GM18517 (cell line): ENCODE measurements around the gene RTN4RL1.
"Not testable (repeated sequence)": the region's sequence is repeated elsewhere in the genome, so short reads cannot be mapped to it uniquely, and the experiment has no call there.

Experiments used
- ATAC-seq: cut with Tn5 transposase; IDR thresholded peaks from one replicate; pipeline ENCODE4 v1.9.1; 2021; ENCODE audit warnings: mild to moderate bottlenecking, moderate library complexity; ENCODE audit not compliant: unreplicated experiment

RTN4RL1 gene

DNA sequence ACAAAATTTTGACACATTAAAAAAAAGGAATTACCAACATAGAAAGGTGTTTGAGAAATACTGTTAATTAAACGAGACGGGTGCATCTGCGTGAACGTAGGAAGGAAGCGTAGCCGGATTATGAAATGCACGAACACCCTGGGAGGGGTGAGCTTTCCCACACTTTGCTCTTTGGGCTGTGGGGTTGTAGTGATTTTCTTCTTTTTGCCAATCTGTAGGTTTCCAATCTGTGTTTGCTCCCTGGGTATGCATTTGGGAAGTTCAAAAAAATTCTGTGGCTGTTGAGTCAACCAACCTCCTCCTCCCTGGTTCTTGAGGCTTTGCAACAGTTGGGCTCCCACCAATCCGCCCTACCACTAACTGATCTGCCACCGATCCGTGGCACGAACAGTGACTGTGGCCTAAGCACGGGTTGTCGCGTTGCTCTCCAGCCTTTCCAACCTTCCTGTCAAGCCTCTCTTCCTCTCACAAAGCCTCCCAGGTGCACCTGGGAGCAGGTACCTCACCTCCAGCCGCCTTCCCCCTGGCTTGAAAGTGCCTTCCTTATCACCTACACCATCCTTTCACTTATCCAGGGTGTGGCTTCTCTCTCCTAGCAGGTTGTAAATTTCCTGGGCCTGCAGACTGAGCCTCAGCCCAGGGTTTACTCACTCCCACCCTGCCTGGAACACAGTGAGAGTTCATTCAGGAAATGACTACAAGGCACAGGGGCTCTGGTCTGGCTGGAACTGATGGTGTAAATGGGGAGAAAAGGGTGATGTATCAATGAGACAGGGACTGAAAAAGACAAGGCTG is 16.6 kb downstream of the RTN4RL1 start:
- no peak for ATAC-seq

DNA sequence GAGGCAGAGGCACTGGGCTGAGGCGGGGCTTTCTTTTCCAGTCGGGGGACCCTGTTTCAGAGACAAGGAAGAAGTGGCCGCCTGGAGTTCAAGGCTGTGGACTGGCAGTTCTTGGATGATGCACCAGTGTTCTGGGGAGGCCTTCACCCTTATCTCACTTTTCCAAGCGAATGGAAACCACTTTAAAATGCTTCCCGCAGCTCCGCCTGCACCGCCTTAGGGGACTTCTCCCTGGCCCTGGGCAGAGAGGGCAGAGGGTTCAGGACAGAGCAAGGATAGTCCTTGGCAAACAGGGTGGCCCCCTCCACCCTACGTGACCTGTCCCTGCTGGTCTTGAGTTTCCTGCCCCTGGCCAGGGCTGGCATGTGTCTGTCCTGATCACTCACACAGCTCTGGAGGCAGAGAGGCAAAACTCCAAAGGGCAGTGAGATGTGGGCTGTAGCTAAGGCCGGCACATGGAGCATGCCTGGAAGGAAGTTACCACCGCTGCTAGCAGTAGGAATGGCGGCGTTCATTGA is 20.6 kb downstream of the RTN4RL1 start:
- ATAC-seq, result no peak

DNA sequence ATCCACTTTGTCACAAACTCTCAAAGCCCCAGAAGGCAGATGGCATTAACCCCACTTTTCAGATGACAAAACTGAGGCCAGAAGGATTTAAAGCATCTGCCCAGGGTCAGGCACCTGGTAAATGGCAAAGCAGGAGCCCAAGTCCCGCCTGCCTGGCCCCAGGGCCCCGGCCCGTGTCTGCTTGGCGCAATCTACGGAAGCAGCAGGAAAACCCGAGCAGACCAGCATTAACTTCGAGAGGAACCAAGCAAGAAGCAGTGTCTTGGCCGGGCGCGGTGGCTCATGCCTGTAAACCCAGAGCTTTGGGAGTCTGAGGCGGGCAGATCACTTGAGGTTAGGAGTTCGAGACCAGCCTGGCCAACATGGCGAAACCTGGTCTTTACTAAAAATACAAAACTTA is 21.6 kb downstream of the RTN4RL1 start:
- ATAC-seq, result no peak

DNA sequence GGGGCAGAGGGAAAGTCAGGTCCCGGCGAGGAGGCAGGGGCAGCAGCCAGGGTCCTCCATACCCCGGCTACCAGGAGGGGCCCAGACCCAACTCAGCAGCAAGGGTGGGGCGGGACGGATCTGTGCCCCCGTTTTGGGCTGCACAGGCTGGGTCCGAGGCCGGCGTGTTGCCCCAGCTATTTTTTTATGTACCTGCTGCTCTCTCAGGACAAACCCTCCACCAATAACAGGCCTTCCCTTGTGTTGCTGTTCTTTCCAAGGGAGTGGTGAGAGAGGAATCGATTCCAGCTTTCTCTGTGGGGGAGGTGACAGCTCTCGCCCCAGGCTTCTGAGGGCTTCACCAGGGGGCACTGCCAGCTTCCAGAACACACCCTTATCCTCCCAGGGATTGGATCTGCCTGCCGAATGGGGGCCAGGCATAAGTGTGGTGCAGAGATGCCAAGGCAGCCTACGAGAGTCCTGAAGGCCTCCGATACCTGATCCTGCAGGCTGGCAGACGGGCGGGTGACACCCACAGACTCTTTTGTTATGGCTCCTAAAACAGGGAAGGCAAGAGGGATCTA is 22.3 kb downstream of the RTN4RL1 start:
- ATAC-seq, result no peak

- no peak for ATAC-seq
Observed at GRCh38 chr17:1999557-2000251, 25.4 kb downstream of the RTN4RL1 start.

DNA sequence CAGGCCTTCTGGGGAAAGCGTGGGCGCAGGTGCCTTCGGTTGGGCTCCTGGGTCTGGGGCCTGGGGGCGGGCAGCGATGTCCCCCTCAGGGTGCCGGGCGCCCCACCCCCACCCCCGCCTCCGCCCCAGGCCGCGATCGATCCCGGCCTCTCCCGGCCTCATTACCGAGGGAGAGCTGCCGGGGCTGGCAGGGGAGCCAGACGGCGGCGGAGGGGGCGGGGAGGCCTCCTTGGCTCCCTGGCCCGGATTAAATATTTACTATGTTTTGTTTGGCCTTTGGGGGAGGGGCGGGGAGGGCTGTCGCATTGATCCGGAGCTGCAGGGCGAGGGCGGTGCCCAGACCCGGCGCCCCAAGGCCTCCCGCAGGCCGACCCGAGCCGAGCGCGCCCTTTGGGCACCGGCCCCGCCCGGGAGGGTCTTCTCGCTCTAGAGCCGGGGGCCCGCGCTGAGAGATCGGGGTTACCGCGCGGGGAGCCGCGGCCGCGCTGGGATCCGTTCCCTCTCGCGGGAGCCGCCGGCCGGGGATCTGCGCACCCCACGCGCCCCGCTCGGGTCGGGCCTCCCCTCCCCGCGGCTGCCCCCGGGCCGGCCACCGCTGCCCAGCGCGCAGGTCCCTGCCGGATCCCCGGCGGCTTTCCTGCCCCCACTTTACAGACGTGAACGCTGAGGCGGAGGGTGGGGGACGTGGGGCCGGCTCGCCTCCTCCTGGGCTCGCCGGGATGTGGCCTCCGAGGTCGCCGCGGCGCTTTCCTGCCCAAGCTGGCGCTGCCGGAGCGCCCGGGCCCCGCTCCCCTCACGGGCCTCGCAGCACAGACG is 27.0 kb downstream of the RTN4RL1 start:
- no peak for ATAC-seq

- no peak for ATAC-seq
Observed at GRCh38 chr17:1997289-1997926, 27.7 kb downstream of the RTN4RL1 start.

DNA sequence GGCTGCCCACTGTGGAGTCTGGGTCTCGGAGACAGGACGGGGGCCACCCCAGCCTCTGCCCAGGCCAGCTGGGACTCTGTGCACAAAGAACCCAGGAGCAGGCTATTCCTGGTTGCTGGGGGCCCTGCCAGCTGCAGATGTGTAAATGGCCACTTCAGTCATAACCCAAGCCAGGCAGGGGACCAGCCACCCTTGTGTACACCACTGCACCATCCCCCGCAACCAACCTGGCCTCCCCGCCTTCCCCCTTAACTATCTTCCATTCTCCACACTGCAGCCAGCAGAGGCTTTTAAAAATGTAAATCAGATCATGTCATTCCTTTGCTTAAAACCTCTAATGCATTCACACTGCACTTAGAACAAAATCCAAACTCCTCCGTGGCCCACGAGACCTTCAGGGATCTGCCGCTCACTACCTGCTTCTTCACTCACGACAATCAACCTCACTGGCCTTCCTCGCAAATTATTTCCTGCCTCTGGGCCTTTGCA is 28.3 kb downstream of the RTN4RL1 start:
- ATAC-seq, result no peak

DNA sequence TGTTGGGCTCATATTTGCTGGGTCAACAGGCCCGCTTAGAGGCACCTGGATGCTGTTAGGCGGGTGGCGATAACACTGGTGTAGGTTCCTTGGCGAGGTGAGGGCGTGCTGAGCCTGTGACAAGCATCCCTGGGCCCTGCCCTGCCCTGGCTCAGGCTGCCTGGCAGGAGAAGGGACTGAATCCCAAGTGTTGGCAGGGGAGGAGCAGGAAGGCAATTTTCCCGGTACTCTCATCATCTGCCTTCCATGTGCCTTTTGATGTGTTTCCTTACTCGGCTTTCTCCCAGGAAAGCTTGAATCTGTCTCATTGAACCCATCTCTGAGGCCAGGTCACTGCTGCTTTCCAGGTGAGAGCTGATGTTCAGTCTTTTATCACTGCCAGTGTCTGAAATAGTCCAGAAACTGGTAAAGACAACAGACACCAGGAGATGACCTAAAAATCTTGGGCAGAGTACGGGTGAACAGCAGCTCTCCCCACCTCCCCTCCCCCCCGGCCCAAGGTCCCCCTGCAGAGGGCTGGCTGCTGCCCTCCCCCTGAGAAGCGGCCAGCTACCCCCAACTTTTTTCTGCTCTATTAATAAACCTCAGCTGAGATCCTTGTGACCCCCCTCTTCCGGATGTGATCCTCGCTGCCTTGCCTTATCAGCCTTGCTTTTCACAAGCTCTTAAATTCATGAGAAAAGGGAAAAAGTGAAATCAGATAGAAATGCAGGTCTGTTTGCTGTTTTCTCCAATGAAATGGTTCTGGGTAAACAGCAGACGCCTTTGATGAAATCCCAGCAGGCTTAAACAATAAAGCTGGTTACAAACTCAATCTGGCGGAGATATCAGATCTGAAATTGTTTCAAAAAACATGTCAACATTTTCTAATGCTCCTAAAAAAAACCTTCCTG is 29.0 kb downstream of the RTN4RL1 start:
- no peak for ATAC-seq

DNA sequence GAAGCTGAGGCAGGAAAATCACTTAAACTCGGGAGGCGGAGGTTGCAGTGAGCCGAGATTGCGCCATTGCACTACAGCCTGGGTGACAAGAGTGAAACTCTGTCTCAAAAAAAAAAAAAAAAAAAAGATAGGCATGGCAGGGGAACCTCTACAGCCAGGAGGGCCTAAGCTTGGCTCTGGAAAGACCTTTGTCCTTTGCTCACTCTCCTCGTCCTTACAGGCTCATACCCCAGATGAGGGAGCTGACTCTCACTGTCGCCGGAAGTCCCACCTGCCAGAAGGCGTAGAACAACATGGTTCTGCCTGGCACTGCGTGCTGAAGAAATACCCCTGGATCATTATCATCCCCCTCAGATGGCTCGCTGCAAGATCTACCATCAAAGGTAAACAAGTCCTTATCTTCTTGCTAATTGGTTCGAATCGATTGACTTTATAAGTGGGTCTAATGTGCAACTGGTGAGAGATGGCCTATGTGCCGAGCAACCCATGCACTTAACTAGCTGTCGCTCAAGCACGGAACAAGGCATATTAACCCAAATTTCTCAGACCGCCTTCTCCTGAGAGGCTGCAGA is 29.7 kb downstream of the RTN4RL1 start:
- ATAC-seq, result no peak

DNA sequence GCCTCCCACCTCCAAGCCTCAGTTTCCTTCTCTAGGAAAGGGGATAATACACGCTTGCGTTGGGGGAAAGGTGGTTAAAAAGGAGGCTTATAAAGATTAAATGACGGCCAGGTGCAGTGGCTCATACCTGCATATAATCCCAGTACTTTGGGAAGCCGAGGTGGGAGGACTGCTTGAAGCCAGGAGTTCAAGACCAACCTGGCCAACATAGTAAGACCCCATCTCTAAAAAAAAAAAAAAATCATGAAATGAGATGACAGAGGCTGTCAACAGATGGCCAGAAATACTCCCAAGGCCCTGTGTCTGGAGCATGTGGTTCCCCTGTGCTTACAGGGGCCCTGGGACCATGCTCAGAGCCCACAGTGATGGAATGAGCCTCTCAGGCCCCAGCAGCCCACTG is 30.4 kb downstream of the RTN4RL1 start:
- no peak for ATAC-seq

DNA sequence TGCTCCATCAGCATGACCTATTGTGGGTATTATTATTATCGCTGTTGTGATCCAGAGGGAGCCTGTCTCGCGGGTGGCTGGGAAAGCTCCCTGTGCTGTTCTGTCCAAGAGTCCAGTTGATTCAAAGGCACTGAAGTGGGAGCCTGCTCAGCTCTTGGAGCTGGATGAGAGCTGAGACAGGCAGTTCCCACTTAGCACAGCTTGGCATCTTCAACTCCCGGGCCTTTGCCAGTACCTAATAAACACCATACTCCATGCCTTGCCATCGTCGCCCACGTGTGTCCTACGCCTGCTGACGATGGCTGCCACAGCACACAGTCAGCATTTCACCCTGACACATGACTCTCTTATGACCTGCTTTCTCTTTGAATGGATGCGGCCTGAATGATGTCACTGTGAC is 32.6 kb downstream of the RTN4RL1 start:
- ATAC-seq, result no peak

DNA sequence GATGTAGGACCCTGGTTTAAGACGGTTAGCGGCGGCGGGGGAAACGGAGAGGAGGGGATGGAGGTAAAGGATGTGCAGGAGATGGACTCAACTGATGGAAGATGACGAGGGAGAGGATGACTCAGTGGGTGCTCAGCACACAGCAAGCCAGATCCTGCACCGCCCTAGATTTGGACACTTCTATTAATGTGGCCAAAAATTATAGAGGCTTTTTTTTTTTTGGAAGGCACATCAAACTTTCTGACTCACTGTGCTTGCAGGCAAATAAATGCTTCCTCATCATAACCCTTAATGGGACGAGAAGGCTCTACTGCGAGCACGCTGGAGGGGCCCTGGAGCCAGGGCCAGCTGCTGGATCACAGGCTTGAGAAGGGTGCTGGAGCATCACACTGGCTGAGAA is 36.0 kb downstream of the RTN4RL1 start:
- ATAC-seq, result no peak

- no peak for ATAC-seq
Observed at GRCh38 chr17:1986783-1987451, 38.2 kb downstream of the RTN4RL1 start.

DNA sequence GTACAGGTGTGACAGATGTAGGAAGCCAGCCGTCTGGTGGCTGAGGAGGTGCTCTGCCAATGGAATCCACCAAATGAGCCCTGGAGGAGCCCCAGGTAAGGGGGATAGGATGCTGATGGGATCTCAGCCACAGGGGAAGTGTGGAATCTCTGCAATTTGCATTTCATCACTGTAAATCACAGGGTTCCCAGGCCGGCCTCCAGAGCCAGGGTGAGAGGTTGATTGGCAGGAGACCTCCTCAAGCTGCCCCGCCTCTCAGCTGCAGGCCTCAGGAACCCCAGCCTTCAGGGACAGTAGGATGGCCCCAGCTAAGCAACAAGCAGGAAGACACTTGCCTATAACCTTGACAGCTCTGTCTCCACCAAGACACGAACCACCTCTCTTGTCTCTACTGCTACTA is 39.4 kb downstream of the RTN4RL1 start:
- no peak for ATAC-seq

GRCh38 chr17:1985093-1985492 is 40.0 kb downstream of the RTN4RL1 start:
- ATAC-seq, result no peak

DNA sequence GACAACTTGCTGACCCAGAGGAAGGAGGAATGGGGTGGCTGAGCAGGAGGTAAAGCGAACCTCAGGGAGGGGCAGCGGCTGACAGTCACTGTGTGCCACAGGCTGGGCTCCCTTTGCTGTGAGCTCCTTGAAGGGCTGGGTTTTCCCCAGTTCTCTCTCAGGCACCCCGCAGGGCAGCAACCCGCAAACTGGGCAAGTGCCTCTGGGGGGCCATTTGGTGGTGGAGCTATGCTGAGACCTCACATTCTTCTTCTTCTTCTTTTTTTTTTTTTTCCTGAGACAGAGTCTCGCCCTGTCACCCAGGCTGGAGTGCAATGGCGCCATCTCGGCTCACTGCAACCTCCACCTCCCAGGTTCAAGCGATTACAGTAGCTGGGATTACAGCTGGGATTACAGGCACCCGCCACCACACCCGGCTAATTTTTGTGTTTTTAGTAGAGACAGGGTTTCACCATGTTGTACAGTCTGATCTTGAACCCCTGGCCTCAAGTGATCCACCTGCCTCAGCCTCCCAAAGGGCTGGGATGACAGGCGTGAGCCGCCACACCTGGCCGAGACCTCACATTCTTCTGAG is 42.3 kb downstream of the RTN4RL1 start:
- not testable (repeated sequence) for ATAC-seq

DNA sequence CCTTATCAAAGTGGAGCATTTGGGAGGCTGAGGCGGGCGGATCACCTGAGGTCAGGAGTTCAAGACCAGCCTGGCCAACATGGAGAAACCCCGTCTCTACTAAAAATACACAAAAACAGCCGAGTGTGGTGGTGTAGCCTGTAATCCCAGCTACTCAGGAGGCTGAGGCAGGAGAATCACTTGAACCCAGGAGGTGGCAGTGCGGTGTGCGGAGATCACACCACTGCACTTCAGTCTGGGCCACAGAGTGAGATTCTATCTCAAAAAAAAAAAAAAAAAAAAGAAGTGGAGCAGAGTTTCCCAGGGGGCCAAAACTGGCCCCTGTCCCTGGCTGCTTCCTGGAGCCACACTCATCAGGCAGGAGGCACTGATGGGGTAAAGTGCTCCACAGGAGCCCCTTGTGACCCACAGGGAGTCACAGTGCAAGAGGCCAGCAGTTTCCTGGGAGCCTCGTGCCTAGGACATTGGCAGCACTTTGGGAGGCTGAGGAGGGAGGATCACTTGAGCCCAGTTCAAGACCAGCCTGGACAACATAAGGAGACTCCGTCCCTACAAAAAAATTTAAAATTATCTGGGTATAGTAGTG is 44.4 kb downstream of the RTN4RL1 start:
- ATAC-seq, result no peak
